Endothelial cell of umbilical vein (primary cell): ENCODE measurements around the gene PPFIA1.

Source experiments
- CTCF ChIP-seq, 2 donors: IDR thresholded peaks; 1 replicate in 1 of 2; 2 replicates in 1 of 2; pipeline ENCODE4 v1.5.1; 2011; ENCODE audit warnings: low read length in 2 of 2, mild to moderate bottlenecking in 2 of 2, moderate library complexity in 2 of 2, control low read depth in 1 of 2, inconsistent platforms in 1 of 2, low read depth in 1 of 2; ENCODE audit not compliant: insufficient read depth in 1 of 2; ENCODE audit errors: extremely low read depth in 1 of 2
- EZH2 ChIP-seq: IDR thresholded peaks from 2 replicates; pipeline ENCODE4 v1.6.1; 2012; ENCODE audit warnings: borderline replicate concordance, low read depth, mild to moderate bottlenecking, moderate library complexity, low read length, inconsistent platforms; ENCODE audit not compliant: severe bottlenecking
- JUN ChIP-seq: IDR thresholded peaks from 2 replicates; pipeline ENCODE4 v1.6.1; 2011; ENCODE audit warnings: borderline replicate concordance, low read depth; ENCODE audit not compliant: insufficient read length, insufficient read depth
- MAX ChIP-seq: IDR thresholded peaks from 2 replicates; pipeline ENCODE4 v1.6.1; 2011; ENCODE audit not compliant: insufficient read depth, insufficient read length

- TF ChIP-seq CTCF (IDR thresholded peaks at IDR 0.05; ENCODE audit: extremely low read depth in 1 of 2, insufficient read depth in 1 of 2, low read depth in 1 of 2, low read length in 2 of 2) (no peak), EZH2 (no peak), JUN (no peak), MAX (no peak)
Measured at GRCh38 chr11:70378506-70379134, 108.1 kb downstream of the PPFIA1 start.
